ENCODE results near the gene SIRPA. TPM values are rescaled to one million over a fixed set of nuclear protein-coding genes. Genes with fewer than 3 reads are reported as not detected.

SIRPA gene
- total RNA-seq, 1 experiment from 2014 or later = 6.0 TPM

DNA sequence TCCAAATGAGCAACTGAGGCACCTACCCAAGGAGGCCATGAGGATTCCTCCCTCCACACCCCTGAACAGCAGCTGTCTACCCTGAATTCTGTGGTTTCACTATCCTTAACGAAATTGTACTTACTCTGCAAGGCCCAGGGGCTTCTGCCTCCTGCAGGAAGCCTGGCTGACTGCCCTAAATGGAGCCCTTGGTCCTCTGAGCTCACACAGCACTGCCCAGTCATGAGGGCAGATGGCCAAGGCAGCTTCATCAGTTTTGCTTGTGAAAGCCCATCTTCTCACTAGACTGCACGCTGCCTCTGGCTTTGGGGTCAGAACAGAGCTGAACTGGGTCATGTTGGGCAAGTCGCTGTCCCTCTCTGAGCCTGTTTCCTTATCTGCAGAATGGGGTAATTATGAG is 26.4 kb upstream of the SIRPA start:
- H3K27ac ChIP-seq (ENCODE audit: insufficient read length, low read depth, low read length) = no peak overlapping the region
- H3K23ac ChIP-seq (ENCODE audit: insufficient read length, low read depth, low read length) = no peak overlapping the region
- H3K9me3 Mint-ChIP-seq = peaks cover 0 to 4% of the 10 kb centered on the region in 2 experiments; a peak in 4 of 5 replicates
- no peaks in the 10 kb centered on the region for H3K27me3 ChIP-seq (ENCODE audit: insufficient read depth, low read length)
- H2BK12ac ChIP-seq (ENCODE audit: insufficient read length, low read depth, low read length) = no peak overlapping the region
- peaks cover 4% of the 10 kb centered on the region; the same call in 1 of the 2 replicates for H3K27me3 Mint-ChIP-seq (ENCODE audit: low read depth)
- H3K14ac ChIP-seq (ENCODE audit: insufficient read depth, low read length) = 0 out of 2 replicates have a peak overlapping the region, but pooled peaks have one; percentile 34
- no peaks in the 10 kb centered on the region for H4K20me1 ChIP-seq (ENCODE audit: control insufficient read depth, insufficient read depth, insufficient read length)
- H3K23me2 ChIP-seq (ENCODE audit: insufficient read length, low read depth, low read length, poor library complexity, severe bottlenecking) = no peaks in the 10 kb centered on the region
- H3K79me1 ChIP-seq (ENCODE audit: insufficient read depth, low read depth, low read length, poor library complexity, severe bottlenecking) = no peaks in the 10 kb centered on the region
- H3K36me3 Mint-ChIP-seq (ENCODE audit: insufficient read depth in 1 of 3, low read depth in 3 of 3) = no peaks in the 10 kb centered on the region
- H2BK5ac ChIP-seq (ENCODE audit: insufficient read length, low read length) = no peak overlapping the region
- H3T11ph ChIP-seq (ENCODE audit: low read length) = no peak overlapping the region
- H2BK15ac ChIP-seq (ENCODE audit: low read depth, low read length) = no peak overlapping the region
- TF ChIP-seq, protein P1, sequence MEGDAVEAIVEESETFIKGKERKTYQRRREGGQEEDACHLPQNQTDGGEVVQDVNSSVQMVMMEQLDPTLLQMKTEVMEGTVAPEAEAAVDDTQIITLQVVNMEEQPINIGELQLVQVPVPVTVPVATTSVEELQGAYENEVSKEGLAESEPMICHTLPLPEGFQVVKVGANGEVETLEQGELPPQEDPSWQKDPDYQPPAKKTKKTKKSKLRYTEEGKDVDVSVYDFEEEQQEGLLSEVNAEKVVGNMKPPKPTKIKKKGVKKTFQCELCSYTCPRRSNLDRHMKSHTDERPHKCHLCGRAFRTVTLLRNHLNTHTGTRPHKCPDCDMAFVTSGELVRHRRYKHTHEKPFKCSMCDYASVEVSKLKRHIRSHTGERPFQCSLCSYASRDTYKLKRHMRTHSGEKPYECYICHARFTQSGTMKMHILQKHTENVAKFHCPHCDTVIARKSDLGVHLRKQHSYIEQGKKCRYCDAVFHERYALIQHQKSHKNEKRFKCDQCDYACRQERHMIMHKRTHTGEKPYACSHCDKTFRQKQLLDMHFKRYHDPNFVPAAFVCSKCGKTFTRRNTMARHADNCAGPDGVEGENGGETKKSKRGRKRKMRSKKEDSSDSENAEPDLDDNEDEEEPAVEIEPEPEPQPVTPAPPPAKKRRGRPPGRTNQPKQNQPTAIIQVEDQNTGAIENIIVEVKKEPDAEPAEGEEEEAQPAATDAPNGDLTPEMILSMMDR (conservative IDR thresholded peaks at IDR 0.05) = 0 out of 3 replicates have a peak, but pooled peaks have one; percentile 12
- no peaks in the 10 kb centered on the region for H3K9me3 ChIP-seq (ENCODE audit: control insufficient read depth, low read depth, low read length)
- H2BK120ac ChIP-seq (ENCODE audit: low read depth, low read length, poor library complexity, severe bottlenecking) = no peak overlapping the region
- H2AK5ac ChIP-seq (ENCODE audit: insufficient read length, low read length) = no peak overlapping the region
- no peak overlapping the region for H3K9ac ChIP-seq (ENCODE audit: extremely low read depth, insufficient read length, low read length)
- no peak overlapping the region; a peak in 1 of 7 replicates for H3K27ac Mint-ChIP-seq
- H2AFZ ChIP-seq (ENCODE audit: low read length) = no peak overlapping the region
- no peak overlapping the region for H3K4me2 ChIP-seq (ENCODE audit: insufficient read depth, insufficient read length, low read length)
- H2BK20ac ChIP-seq (ENCODE audit: low read depth, low read length, poor library complexity, severe bottlenecking) = no peak overlapping the region
- H4K5ac ChIP-seq (ENCODE audit: insufficient read length, low read depth, low read length) = no peak overlapping the region
- H3K4ac ChIP-seq (ENCODE audit: low read depth, low read length) = no peak overlapping the region
- no peak overlapping the region for H4K8ac ChIP-seq (replicated peaks; ENCODE audit: insufficient read length, low read depth, low read length)
- H3K4me3 Mint-ChIP-seq = no peak overlapping the region
- H3K79me2 ChIP-seq (ENCODE audit: insufficient read depth, low read length) = no peaks in the 10 kb centered on the region
- no peak overlapping the region for H4K91ac ChIP-seq (ENCODE audit: insufficient read length, low read depth, low read length)
- no peak for DNase-seq
- no peak overlapping the region for H3K18ac ChIP-seq (ENCODE audit: insufficient read length, low read depth, low read length)
- H3K56ac ChIP-seq (ENCODE audit: insufficient read length, low read depth, low read length) = no peak overlapping the region
- WGBS (ENCODE audit: extremely low coverage, insufficient read length, low lambda C conversion rate) = no CpG with 5 or more reads among the region's 3 CpGs
- peaks cover 4% of the 10 kb centered on the region; the same call in 1 of the 2 replicates for H3K4me1 ChIP-seq (ENCODE audit: insufficient read depth, low read length)
- H3K4me1 Mint-ChIP-seq = peaks cover 13 to 28% of the 10 kb centered on the region in 2 experiments

Measured in H9 (cell line).